ENCODE measurements around the gene SLMAP.

Gene SLMAP

DNA sequence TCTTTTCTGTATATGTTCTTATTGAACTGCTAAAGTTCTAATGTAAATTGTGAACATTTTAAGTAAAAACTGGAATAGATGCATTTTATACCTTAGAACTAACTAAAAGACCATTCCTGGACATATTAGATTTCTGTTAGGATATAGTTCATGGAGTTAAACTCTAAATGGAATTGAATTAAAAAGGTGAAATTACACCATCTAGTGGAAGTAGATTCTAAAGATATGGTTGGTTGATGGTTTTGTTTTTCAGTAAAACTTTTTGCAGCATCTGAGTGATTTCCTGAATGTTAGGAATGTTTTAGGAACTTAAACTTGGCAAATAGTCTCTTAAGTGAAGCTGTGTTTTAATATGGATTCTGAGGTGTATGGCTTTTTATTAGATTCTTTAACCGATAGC lies 96.8 kb downstream of the SLMAP start:
- TF ChIP-seq, protein P1, sequence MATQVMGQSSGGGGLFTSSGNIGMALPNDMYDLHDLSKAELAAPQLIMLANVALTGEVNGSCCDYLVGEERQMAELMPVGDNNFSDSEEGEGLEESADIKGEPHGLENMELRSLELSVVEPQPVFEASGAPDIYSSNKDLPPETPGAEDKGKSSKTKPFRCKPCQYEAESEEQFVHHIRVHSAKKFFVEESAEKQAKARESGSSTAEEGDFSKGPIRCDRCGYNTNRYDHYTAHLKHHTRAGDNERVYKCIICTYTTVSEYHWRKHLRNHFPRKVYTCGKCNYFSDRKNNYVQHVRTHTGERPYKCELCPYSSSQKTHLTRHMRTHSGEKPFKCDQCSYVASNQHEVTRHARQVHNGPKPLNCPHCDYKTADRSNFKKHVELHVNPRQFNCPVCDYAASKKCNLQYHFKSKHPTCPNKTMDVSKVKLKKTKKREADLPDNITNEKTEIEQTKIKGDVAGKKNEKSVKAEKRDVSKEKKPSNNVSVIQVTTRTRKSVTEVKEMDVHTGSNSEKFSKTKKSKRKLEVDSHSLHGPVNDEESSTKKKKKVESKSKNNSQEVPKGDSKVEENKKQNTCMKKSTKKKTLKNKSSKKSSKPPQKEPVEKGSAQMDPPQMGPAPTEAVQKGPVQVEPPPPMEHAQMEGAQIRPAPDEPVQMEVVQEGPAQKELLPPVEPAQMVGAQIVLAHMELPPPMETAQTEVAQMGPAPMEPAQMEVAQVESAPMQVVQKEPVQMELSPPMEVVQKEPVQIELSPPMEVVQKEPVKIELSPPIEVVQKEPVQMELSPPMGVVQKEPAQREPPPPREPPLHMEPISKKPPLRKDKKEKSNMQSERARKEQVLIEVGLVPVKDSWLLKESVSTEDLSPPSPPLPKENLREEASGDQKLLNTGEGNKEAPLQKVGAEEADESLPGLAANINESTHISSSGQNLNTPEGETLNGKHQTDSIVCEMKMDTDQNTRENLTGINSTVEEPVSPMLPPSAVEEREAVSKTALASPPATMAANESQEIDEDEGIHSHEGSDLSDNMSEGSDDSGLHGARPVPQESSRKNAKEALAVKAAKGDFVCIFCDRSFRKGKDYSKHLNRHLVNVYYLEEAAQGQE (IDR thresholded peaks at IDR 0.05; ENCODE audit: insufficient replicate concordance, low read depth): no peak
- TF ChIP-seq SPI1 (IDR thresholded peaks at IDR 0.05; ENCODE audit: borderline replicate concordance, low read depth): no peak
- TF ChIP-seq POLR2AphosphoS5 (IDR thresholded peaks at IDR 0.05; ENCODE audit: low read depth): no peak
- no peak for TF ChIP-seq GABPA (IDR thresholded peaks at IDR 0.05; ENCODE audit: low read depth)
- TF ChIP-seq, protein P2, sequence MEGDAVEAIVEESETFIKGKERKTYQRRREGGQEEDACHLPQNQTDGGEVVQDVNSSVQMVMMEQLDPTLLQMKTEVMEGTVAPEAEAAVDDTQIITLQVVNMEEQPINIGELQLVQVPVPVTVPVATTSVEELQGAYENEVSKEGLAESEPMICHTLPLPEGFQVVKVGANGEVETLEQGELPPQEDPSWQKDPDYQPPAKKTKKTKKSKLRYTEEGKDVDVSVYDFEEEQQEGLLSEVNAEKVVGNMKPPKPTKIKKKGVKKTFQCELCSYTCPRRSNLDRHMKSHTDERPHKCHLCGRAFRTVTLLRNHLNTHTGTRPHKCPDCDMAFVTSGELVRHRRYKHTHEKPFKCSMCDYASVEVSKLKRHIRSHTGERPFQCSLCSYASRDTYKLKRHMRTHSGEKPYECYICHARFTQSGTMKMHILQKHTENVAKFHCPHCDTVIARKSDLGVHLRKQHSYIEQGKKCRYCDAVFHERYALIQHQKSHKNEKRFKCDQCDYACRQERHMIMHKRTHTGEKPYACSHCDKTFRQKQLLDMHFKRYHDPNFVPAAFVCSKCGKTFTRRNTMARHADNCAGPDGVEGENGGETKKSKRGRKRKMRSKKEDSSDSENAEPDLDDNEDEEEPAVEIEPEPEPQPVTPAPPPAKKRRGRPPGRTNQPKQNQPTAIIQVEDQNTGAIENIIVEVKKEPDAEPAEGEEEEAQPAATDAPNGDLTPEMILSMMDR (IDR thresholded peaks at IDR 0.05; ENCODE audit: insufficient read depth, low read length): no peak
- Histone ChIP-seq H3K4me3 (replicated peaks; ENCODE audit: insufficient read depth, low read length) (no peak overlapping the region), H3K27me3 (ENCODE audit: insufficient read depth, poor library complexity, severe bottlenecking) (no peaks in the 10 kb centered on the region), H3K27ac (replicated peaks) (no peak overlapping the region)
- no peak for DNase-seq (ENCODE audit: low read depth in 1 of 2, low spot score in 1 of 2)

DNA sequence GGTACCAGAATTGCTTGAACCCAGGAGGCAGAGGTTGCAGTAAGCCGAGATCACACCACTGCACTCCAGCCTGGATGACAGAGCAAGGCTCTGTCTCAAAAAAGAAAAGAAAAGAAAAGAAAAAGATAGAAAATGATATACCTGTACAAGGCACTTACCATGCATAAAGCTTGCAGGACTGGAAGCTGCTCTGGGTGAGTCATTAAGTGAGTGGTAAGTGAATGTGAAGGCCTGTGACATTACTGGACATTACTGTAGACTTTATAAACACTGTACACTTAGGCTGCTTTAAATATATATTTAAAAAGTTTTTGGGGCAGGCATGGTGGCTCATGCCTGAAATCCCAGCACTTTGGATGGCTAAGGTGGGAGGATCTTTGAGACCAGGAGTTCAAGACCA lies 99.2 kb downstream of the SLMAP start:
- TF ChIP-seq, protein P1 (IDR thresholded peaks at IDR 0.05; ENCODE audit: insufficient replicate concordance, low read depth): no peak
- TF ChIP-seq POLR2AphosphoS5 (IDR thresholded peaks at IDR 0.05; ENCODE audit: low read depth) (no peak), SPI1 (IDR thresholded peaks at IDR 0.05; ENCODE audit: borderline replicate concordance, low read depth) (no peak), GABPA (IDR thresholded peaks at IDR 0.05; ENCODE audit: low read depth) (no peak)
- TF ChIP-seq, protein P2 (IDR thresholded peaks at IDR 0.05; ENCODE audit: insufficient read depth, low read length): no peak
- no peaks in the 10 kb centered on the region for H3K27me3 ChIP-seq (ENCODE audit: insufficient read depth, poor library complexity, severe bottlenecking)
- DNase-seq (ENCODE audit: low read depth in 1 of 2, low spot score in 1 of 2): no peak
- no peak overlapping the region for H3K27ac ChIP-seq (replicated peaks)
- H3K4me3 ChIP-seq (replicated peaks; ENCODE audit: insufficient read depth, low read length): no peak overlapping the region

DNA sequence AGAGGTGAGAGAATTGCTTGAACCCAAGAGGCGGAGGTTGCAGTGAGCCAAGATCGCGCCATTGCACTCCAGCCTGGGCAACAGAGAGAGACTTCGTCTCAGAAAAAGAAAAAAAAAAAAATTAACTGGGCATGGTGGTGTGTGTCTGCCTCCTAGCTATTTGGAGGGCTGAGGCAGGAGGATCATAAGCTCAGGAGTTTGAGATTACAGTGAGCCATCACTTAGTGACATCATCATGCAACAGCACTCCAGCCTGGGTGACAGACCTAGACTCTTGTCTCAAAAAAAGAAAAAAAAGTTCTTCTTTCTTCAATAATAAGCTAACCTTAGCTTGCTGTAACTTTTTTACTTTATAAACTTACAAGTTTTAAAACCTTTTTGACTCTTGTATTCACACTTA lies 99.8 kb downstream of the SLMAP start:
- Histone ChIP-seq H3K4me3 (replicated peaks; ENCODE audit: insufficient read depth, low read length) (no peak overlapping the region), H3K27me3 (ENCODE audit: insufficient read depth, poor library complexity, severe bottlenecking) (no peaks in the 10 kb centered on the region), H3K27ac (replicated peaks) (no peak overlapping the region)
- no peak for TF ChIP-seq POLR2AphosphoS5 (IDR thresholded peaks at IDR 0.05; ENCODE audit: low read depth)
- TF ChIP-seq SPI1 (IDR thresholded peaks at IDR 0.05; ENCODE audit: borderline replicate concordance, low read depth): no peak
- TF ChIP-seq, protein P1 (IDR thresholded peaks at IDR 0.05; ENCODE audit: insufficient replicate concordance, low read depth): no peak
- TF ChIP-seq, protein P2 (IDR thresholded peaks at IDR 0.05; ENCODE audit: insufficient read depth, low read length): no peak
- no peak for TF ChIP-seq GABPA (IDR thresholded peaks at IDR 0.05; ENCODE audit: low read depth)
- no peak for DNase-seq (ENCODE audit: low read depth in 1 of 2, low spot score in 1 of 2)

Measured in HL-60 (cell line).